RKO (cell line): Measurements from ENCODE around the gene DNAJC3.
"Not testable (repeated sequence)": the region's sequence is repeated elsewhere in the genome, so short reads cannot be mapped to it uniquely, and the experiment has no call there.

ENCODE experiments used
- DNase-seq: peaks from one replicate; pipeline ENCODE4 v3.0.0-alpha.2; 2016; ENCODE audit warnings: low spot score

Gene DNAJC3

GRCh38 chr13:95676105-95676761 is 706 bp upstream of the DNAJC3 start:
- peak; percentile 75 for DNase-seq

GRCh38 chr13:95677564-95678266 is 776 bp downstream of the DNAJC3 start:
- peak; percentile 45 for DNase-seq

GRCh38 chr13:95678967-95679366 is 2.0 kb downstream of the DNAJC3 start:
- DNase-seq: no peak

- no peak for DNase-seq
Observed at GRCh38 chr13:95679722-95680121, 2.8 kb downstream of the DNAJC3 start.

- DNase-seq: no peak
Observed at GRCh38 chr13:95684418-95684817, 7.5 kb downstream of the DNAJC3 start.

GRCh38 chr13:95684960-95685359 is 8.0 kb downstream of the DNAJC3 start:
- DNase-seq: not testable (repeated sequence)

- no peak for DNase-seq
Observed at GRCh38 chr13:95689582-95689926, 12.6 kb downstream of the DNAJC3 start.

GRCh38 chr13:95690986-95691385 is 14.0 kb downstream of the DNAJC3 start:
- DNase-seq: not testable (repeated sequence)

- DNase-seq: no peak
Observed at GRCh38 chr13:95697052-95697680, 20.2 kb downstream of the DNAJC3 start.

- DNase-seq: peak; percentile 49
Observed at GRCh38 chr13:95698047-95698749, 21.3 kb downstream of the DNAJC3 start.

- no peak for DNase-seq
Observed at GRCh38 chr13:95703576-95703975, 26.6 kb downstream of the DNAJC3 start.

- peak; percentile 20 for DNase-seq
Observed at GRCh38 chr13:95704510-95704909, 27.6 kb downstream of the DNAJC3 start.

GRCh38 chr13:95706356-95706755 is 29.4 kb downstream of the DNAJC3 start:
- DNase-seq: no peak

- DNase-seq: no peak
Observed at GRCh38 chr13:95707035-95707434, 30.1 kb downstream of the DNAJC3 start.

GRCh38 chr13:95707442-95708390 is 30.8 kb downstream of the DNAJC3 start:
- no peak for DNase-seq

- no peak for DNase-seq
Observed at GRCh38 chr13:95708391-95708774, 31.4 kb downstream of the DNAJC3 start.

GRCh38 chr13:95708811-95709500 is 32.0 kb downstream of the DNAJC3 start:
- no peak for DNase-seq

GRCh38 chr13:95710313-95710712 is 33.4 kb downstream of the DNAJC3 start:
- peak; percentile 37 for DNase-seq

- not testable (repeated sequence) for DNase-seq
Observed at GRCh38 chr13:95712846-95713245, 35.9 kb downstream of the DNAJC3 start.

- DNase-seq: peak; percentile 10
Observed at GRCh38 chr13:95713651-95714050, 36.7 kb downstream of the DNAJC3 start.
